ENCODE data around the gene CLIP4. TPM values are rescaled to one million over a fixed set of nuclear protein-coding genes. Genes with fewer than 3 reads are reported as not detected.

The CLIP4 gene
- total and polyA plus RNA-seq, 2 of the 4 experiments (the other 2 are of a cell fraction), result 29.7 to 66.3 TPM

DNA sequence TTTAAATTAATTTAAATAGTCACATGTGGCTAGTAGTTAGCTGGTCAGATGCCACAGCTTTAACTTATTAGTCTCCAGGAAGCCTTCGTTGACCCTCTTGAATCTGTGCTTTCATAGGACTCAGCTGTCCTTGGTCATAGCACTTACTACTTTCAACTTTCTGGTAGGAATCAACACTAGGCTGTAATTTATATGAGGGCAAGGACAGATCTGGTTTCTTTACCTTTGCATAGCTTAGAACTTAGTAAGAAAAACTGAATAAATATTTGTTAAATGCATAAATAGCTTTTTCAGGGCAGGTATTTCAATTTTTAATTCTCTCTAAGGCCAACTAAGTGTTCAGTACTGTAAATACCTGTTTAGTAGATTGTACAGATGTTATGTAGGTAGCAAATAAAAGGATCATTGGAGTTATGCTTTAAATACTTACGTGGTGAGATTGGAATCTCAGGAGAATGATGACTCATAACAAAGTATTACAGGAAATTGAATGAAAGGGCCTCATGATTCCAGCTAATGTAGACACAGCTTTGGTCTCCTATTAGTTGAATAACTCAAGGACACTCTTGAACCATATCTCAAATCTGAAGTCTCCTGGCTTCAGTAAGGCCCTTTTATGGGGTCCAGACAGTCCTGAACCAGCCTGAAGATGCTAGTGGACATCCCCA lies 2.6 kb downstream of the CLIP4 start:
- peak overlapping the region; percentile 97 for H2BK5ac ChIP-seq (ENCODE audit: low read depth, low read length, poor library complexity, severe bottlenecking)
- peak overlapping the region; percentile 91 for H2BK20ac ChIP-seq (ENCODE audit: low read depth, low read length)
- no peaks in the 10 kb centered on the region; the same call in 1 of the 2 replicates for H3K36me3 ChIP-seq (ENCODE audit: control insufficient read depth, insufficient read depth, low read length)
- H4K20me1 ChIP-seq (ENCODE audit: insufficient read depth, low read length), result no peaks in the 10 kb centered on the region
- POLR2A ChIA-PET (ENCODE audit: unreplicated experiment), result interaction anchor here (0.6 to 1.9 kb wide), 2 partner anchors 12 to 122 kb away, joined by 5 to 11 read pairs; no protein-coding TSS in a partner anchor
- no peaks in the 10 kb centered on the region for H3K27me3 ChIP-seq (ENCODE audit: control insufficient read depth, insufficient read depth, low read length)
- H3K9me1 ChIP-seq (ENCODE audit: insufficient read depth, low read length), result peaks cover 11% of the 10 kb centered on the region; the same call in 1 of the 2 replicates
- no TSS peak for BruUV-seq (replicated peaks)
- H2AK9ac ChIP-seq (replicated peaks; ENCODE audit: low read depth, low read length, poor library complexity), result no peak overlapping the region
- dilution Hi-C loops (cut with HindIII; ENCODE audit: low sequenced_read_pairs, unreplicated experiment) (no loop called here), intact Hi-C loops (cut with micrococcal nuclease) (loop anchor here (5.0 kb wide), 1 partner anchor 160 kb away; no protein-coding TSS in a partner anchor), in situ Hi-C loops (cut with MboI; ENCODE audit: low sequenced_read_pairs) (no loop called here)
- H3K27ac ChIP-seq (ENCODE audit: insufficient read depth, low read length), result peak overlapping the region; percentile 94
- peak overlapping the region; percentile 88 for H3K56ac ChIP-seq (ENCODE audit: extremely low read depth, insufficient read depth, low read length)
- ATAC-seq (ENCODE audit: low read depth) (no peak), DNase-seq (peak; percentile 68)
- H3K14ac ChIP-seq (replicated peaks; ENCODE audit: low read depth, low read length), result peak overlapping the region; percentile 80
- peak overlapping the region; percentile 95; the same call in 1 of the 2 replicates for H4K5ac ChIP-seq (ENCODE audit: low read depth, low read length)
- H3K4me1 ChIP-seq (ENCODE audit: control insufficient read depth, insufficient read depth, low read length), result peaks cover 25% of the 10 kb centered on the region
- peak overlapping the region; percentile 81 for H3K4me2 ChIP-seq (ENCODE audit: low read depth, low read length)
- peak overlapping the region; percentile 67 to 92 for H4K8ac ChIP-seq (ENCODE audit: low read depth in 2 of 2, low read length in 2 of 2)
- H2AFZ ChIP-seq (replicated peaks; ENCODE audit: low read length, poor library complexity), result no peak overlapping the region
- no CpG with 5 or more reads among the region's 2 CpGs for WGBS, 2 experiments (ENCODE audit: extremely low coverage in 2 of 2, insufficient read length in 1 of 2)
- peak overlapping the region; percentile 75 for H3K23ac ChIP-seq (ENCODE audit: low read depth, low read length)
- peak overlapping the region; percentile 94 for H4K91ac ChIP-seq (ENCODE audit: insufficient read depth, low read depth, low read length)
- no peak overlapping the region for H3K4me3 ChIP-seq (ENCODE audit: insufficient read depth, low read depth, low read length)
- peak; percentile 25; the same call in 1 of the 2 replicates for TF ChIP-seq BHLHE40 (IDR thresholded peaks at IDR 0.05; ENCODE audit: low read depth, low read length)
- TF ChIP-seq RAD21 (IDR thresholded peaks at IDR 0.05; ENCODE audit: low read length), result no peak
- peak; percentile 85 for TF ChIP-seq FOS (IDR thresholded peaks at IDR 0.05; ENCODE audit: low read depth, low read length)
- TF ChIP-seq, protein P1, sequence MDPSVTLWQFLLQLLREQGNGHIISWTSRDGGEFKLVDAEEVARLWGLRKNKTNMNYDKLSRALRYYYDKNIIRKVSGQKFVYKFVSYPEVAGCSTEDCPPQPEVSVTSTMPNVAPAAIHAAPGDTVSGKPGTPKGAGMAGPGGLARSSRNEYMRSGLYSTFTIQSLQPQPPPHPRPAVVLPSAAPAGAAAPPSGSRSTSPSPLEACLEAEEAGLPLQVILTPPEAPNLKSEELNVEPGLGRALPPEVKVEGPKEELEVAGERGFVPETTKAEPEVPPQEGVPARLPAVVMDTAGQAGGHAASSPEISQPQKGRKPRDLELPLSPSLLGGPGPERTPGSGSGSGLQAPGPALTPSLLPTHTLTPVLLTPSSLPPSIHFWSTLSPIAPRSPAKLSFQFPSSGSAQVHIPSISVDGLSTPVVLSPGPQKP (IDR thresholded peaks at IDR 0.05; ENCODE audit: borderline replicate concordance, low read depth, low read length), result no peak
- CTCF ChIA-PET, result interaction anchor here (0.7 to 1.7 kb wide), 3 partner anchors 12 to 1476 kb away, joined by 3 to 5 read pairs (median 5); no protein-coding TSS in a partner anchor
- H2BK120ac ChIP-seq (ENCODE audit: low read depth, low read length), result peak overlapping the region; percentile 94
- peak overlapping the region; percentile 74; the same call in 1 of the 3 replicates for H2BK15ac ChIP-seq (ENCODE audit: low read depth, low read length)
- peak overlapping the region; percentile 95 for H2AK5ac ChIP-seq (ENCODE audit: low read depth, low read length)
- H3K79me1 ChIP-seq (ENCODE audit: low read depth in 1 of 2, low read length in 2 of 2), result peaks cover 5 to 49% of the 10 kb centered on the region in 2 experiments; a peak in 2 of 4 replicates
- peak overlapping the region; percentile 98 for H3K18ac ChIP-seq (ENCODE audit: low read depth, low read length)
- no peak overlapping the region for H3K9ac ChIP-seq (ENCODE audit: low read depth, low read length)
- peak overlapping the region; percentile 94 for H3K4ac ChIP-seq (ENCODE audit: low read depth, low read length)
- no peaks in the 10 kb centered on the region for H3K9me3 ChIP-seq (ENCODE audit: control insufficient read depth, insufficient read depth, low read length)
